Mononuclear cell (primary cell): ENCODE results near the gene NFASC. TPM values are rescaled to one million over a fixed set of nuclear protein-coding genes. Genes with fewer than 3 reads are reported as not detected.

Experiments
- H3K27me3 ChIP-seq: 2 replicates; pipeline ENCODE4 v1.6.0; 2011; ENCODE audit warnings: low read length, control low read depth; ENCODE audit not compliant: insufficient read depth
- H3K4me1 ChIP-seq: 2 replicates; pipeline ENCODE4 v1.5.1; 2011; ENCODE audit warnings: mild to moderate bottlenecking, low read length, control low read depth; ENCODE audit not compliant: insufficient read depth
- H3K4me3 ChIP-seq: 2 replicates; pipeline ENCODE4 v1.5.1; 2011; ENCODE audit warnings: mild to moderate bottlenecking, low read length, moderate library complexity
- H3K9me3 ChIP-seq: 2 replicates; pipeline ENCODE4 v1.5.1; 2011; ENCODE audit warnings: low read depth, mild to moderate bottlenecking, control low read depth, low read length
- total RNA-seq: library from RNA; depleted of rRNA; stranded (reverse); fragments of >200 nt; gene quantifications from one replicate; pipeline ENCODE4 v1.2.3, GENCODE V29; 2012

The NFASC gene
- total RNA-seq, 1 donor: under 0.01 TPM

- Histone ChIP-seq H3K4me3 (no peak overlapping the region), H3K9me3 (no peaks in the 10 kb centered on the region), H3K4me1 (no peaks in the 10 kb centered on the region), H3K27me3 (peaks cover 32% of the 10 kb centered on the region)
Observed at GRCh38 chr1:205041998-205042910, 171.6 kb downstream of the NFASC start.

- no peaks in the 10 kb centered on the region for H3K4me1 ChIP-seq
- no peak within 1 kb of the TSS for H3K4me3 ChIP-seq
- H3K9me3 ChIP-seq: no peaks in the 10 kb centered on the region
- peaks cover 32% of the 10 kb centered on the region for H3K27me3 ChIP-seq
Observed at GRCh38 chr1:205042911-205043806, 172.5 kb downstream of the NFASC start, which contains the start of gene CNTN2. Gene CNTN2, plus strand, starts transcription at chr1:205043212. Its CDS starts 9,974 bp downstream, at chr1:205053186.

GRCh38 chr1:205043866-205044265, 173.2 kb downstream of the NFASC start:
- Histone ChIP-seq H3K4me3 (no peak overlapping the region), H3K9me3 (no peaks in the 10 kb centered on the region), H3K4me1 (no peaks in the 10 kb centered on the region), H3K27me3 (peaks cover 32% of the 10 kb centered on the region)

GRCh38 chr1:205044741-205045140, 174.1 kb downstream of the NFASC start:
- Histone ChIP-seq H3K4me3 (no peak overlapping the region), H3K27me3 (peaks cover 32% of the 10 kb centered on the region)

GRCh38 chr1:205045146-205045545, 174.5 kb downstream of the NFASC start:
- Histone ChIP-seq H3K4me1 (no peaks in the 10 kb centered on the region), H3K4me3 (no peak overlapping the region), H3K9me3 (no peaks in the 10 kb centered on the region), H3K27me3 (peaks cover 32% of the 10 kb centered on the region)

More at GRCh38 chr1:205044741-205045140, 174.1 kb downstream of the NFASC start:
- no peaks in the 10 kb centered on the region for H3K9me3 ChIP-seq
- no peaks in the 10 kb centered on the region for H3K4me1 ChIP-seq

- H3K4me1 ChIP-seq: no peaks in the 10 kb centered on the region
- no peak overlapping the region for H3K4me3 ChIP-seq
- H3K27me3 ChIP-seq: peaks cover 29% of the 10 kb centered on the region
- no peaks in the 10 kb centered on the region for H3K9me3 ChIP-seq
Observed at GRCh38 chr1:205046870-205047269, 176.2 kb downstream of the NFASC start.

- no peak overlapping the region for H3K4me3 ChIP-seq
- peaks cover 20% of the 10 kb centered on the region for H3K27me3 ChIP-seq
- no peaks in the 10 kb centered on the region for H3K9me3 ChIP-seq
- no peaks in the 10 kb centered on the region for H3K4me1 ChIP-seq
Observed at GRCh38 chr1:205047764-205048231, 177.1 kb downstream of the NFASC start.

GRCh38 chr1:205048382-205048781, 177.7 kb downstream of the NFASC start:
- no peak overlapping the region for H3K4me3 ChIP-seq
- H3K4me1 ChIP-seq: no peaks in the 10 kb centered on the region
- no peaks in the 10 kb centered on the region for H3K9me3 ChIP-seq
- peaks cover 18% of the 10 kb centered on the region for H3K27me3 ChIP-seq

- H3K4me3 ChIP-seq: no peak overlapping the region
- H3K27me3 ChIP-seq: peaks cover 9% of the 10 kb centered on the region
- no peaks in the 10 kb centered on the region for H3K9me3 ChIP-seq
- no peaks in the 10 kb centered on the region for H3K4me1 ChIP-seq
Observed at GRCh38 chr1:205049479-205049878, 178.8 kb downstream of the NFASC start.

GRCh38 chr1:205052690-205053089, 182.0 kb downstream of the NFASC start:
- no peaks in the 10 kb centered on the region for H3K27me3 ChIP-seq
- H3K4me3 ChIP-seq: no peak overlapping the region
- no peaks in the 10 kb centered on the region for H3K9me3 ChIP-seq
- H3K4me1 ChIP-seq: no peaks in the 10 kb centered on the region

GRCh38 chr1:205053296-205053695, 182.6 kb downstream of the NFASC start:
- no peaks in the 10 kb centered on the region for H3K9me3 ChIP-seq
- no peaks in the 10 kb centered on the region for H3K4me1 ChIP-seq
- no peak overlapping the region for H3K4me3 ChIP-seq
- no peaks in the 10 kb centered on the region for H3K27me3 ChIP-seq

- Histone ChIP-seq H3K27me3 (no peaks in the 10 kb centered on the region), H3K9me3 (no peaks in the 10 kb centered on the region), H3K4me1 (no peaks in the 10 kb centered on the region), H3K4me3 (no peak overlapping the region)
Observed at GRCh38 chr1:205054013-205054412, 183.4 kb downstream of the NFASC start.

- Histone ChIP-seq H3K27me3 (no peaks in the 10 kb centered on the region), H3K9me3 (no peaks in the 10 kb centered on the region), H3K4me3 (no peak overlapping the region), H3K4me1 (no peaks in the 10 kb centered on the region)
Observed at GRCh38 chr1:205056188-205056611, 185.5 kb downstream of the NFASC start.

GRCh38 chr1:205056956-205057568, 186.4 kb downstream of the NFASC start:
- no peaks in the 10 kb centered on the region for H3K9me3 ChIP-seq
- H3K4me3 ChIP-seq: no peak overlapping the region
- H3K4me1 ChIP-seq: no peaks in the 10 kb centered on the region
- H3K27me3 ChIP-seq: no peaks in the 10 kb centered on the region
